ENCODE results near the gene EXD1. TPM values are rescaled to one million over a fixed set of nuclear protein-coding genes. Genes with fewer than 3 reads are reported as not detected.

Gene EXD1
- total and polyA plus RNA-seq, 2 of the 13 experiments (the other 11 are each of a cell fraction or from before 2014, with no cell fraction given), result not detected

DNA sequence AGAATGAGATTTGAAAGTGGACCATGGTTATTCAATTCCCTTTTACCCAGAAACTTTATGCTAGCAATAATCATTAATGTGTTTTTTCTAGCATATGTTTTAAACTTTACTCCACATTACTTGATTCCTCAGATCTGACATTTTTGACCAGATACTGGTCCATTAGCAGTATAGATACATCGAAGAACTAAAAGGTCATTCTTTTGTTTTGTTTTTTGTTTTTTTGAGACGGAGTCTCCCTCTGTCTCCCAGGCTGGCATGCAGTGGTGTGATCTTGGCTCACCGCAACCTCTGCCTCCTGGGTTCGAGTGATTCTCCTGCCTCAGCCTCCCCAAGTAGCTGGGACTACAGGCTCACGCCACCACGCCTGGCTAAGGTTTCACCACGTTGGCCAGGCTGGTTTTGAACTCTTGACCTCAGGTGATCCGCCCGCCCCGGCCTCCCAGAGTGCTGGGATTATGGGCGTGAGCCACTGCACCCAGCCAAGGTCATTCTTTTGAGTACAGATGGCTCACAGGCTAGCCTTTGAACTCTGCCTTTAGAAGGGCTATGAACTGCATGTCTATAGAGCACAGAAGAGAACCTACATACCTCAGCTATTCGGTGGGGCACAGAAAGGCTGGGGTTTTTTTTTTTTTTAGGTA, 29.1 kb upstream of the EXD1 start (continued):
- 0 out of 2 replicates have a peak, but pooled peaks have one; percentile 21 for TF ChIP-seq ZHX2 (IDR thresholded peaks at IDR 0.05; ENCODE audit: low read depth)
- no peak for TF ChIP-seq ZHX2 (CRISPR knock-in tag; IDR thresholded peaks at IDR 0.05; ENCODE audit: borderline replicate concordance)
- peak; percentile 79; the same call in 1 of the 2 replicates for TF ChIP-seq NCOR1 (IDR thresholded peaks at IDR 0.05; ENCODE audit: borderline replicate concordance, low read length)
- no peak for TF ChIP-seq GATA4 (IDR thresholded peaks at IDR 0.05; ENCODE audit: borderline replicate concordance, low read depth)
- peak; percentile 74 for TF ChIP-seq MEF2D (CRISPR knock-in tag; IDR thresholded peaks at IDR 0.05)
- no peak for TF ChIP-seq ZNF564 (CRISPR knock-in tag; IDR thresholded peaks at IDR 0.05)
- TF ChIP-seq ZNF816 (CRISPR knock-in tag; IDR thresholded peaks at IDR 0.05; ENCODE audit: borderline replicate concordance), result peak; percentile 51; the same call in 1 of the 2 replicates
- peak; percentile 96; the same call in 1 of the 2 replicates for TF ChIP-seq ZBTB3 (CRISPR knock-in tag; IDR thresholded peaks at IDR 0.05; ENCODE audit: borderline replicate concordance, low read depth)
- TF ChIP-seq ARHGAP35 (CRISPR knock-in tag; IDR thresholded peaks at IDR 0.05; ENCODE audit: borderline replicate concordance), result no peak
- TF ChIP-seq ZNF557 (CRISPR knock-in tag; IDR thresholded peaks at IDR 0.05), result 0 out of 2 replicates have a peak, but pooled peaks have one; percentile 28
- TF ChIP-seq ZNF362 (CRISPR knock-in tag; IDR thresholded peaks at IDR 0.05; ENCODE audit: borderline replicate concordance), result peak; percentile 90
- TF ChIP-seq, protein P1, sequence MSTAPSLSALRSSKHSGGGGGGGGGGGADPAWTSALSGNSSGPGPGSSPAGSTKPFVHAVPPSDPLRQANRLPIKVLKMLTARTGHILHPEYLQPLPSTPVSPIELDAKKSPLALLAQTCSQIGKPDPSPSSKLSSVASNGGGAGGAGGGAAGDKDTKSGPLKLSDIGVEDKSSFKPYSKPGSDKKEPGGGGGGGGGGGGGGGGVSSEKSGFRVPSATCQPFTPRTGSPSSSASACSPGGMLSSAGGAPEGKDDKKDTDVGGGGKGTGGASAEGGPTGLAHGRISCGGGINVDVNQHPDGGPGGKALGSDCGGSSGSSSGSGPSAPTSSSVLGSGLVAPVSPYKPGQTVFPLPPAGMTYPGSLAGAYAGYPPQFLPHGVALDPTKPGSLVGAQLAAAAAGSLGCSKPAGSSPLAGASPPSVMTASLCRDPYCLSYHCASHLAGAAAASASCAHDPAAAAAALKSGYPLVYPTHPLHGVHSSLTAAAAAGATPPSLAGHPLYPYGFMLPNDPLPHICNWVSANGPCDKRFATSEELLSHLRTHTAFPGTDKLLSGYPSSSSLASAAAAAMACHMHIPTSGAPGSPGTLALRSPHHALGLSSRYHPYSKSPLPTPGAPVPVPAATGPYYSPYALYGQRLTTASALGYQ (CRISPR knock-in tag; IDR thresholded peaks at IDR 0.05), result peak; percentile 87
- peak; percentile 100 for TF ChIP-seq ZMYM2 (CRISPR knock-in tag; IDR thresholded peaks at IDR 0.05)
- TF ChIP-seq ZNF772 (CRISPR knock-in tag; IDR thresholded peaks at IDR 0.05), result peak; percentile 52; the same call in 1 of the 2 replicates
- no peak for TF ChIP-seq ZFP41 (CRISPR knock-in tag; IDR thresholded peaks at IDR 0.05; ENCODE audit: borderline replicate concordance)
- TF ChIP-seq YEATS4 (CRISPR knock-in tag; IDR thresholded peaks at IDR 0.05; ENCODE audit: borderline replicate concordance), result peak; percentile 73
- TF ChIP-seq ZKSCAN8 (CRISPR knock-in tag; IDR thresholded peaks at IDR 0.05; ENCODE audit: borderline replicate concordance), result peak; percentile 69
- TF ChIP-seq FLYWCH1 (CRISPR knock-in tag; IDR thresholded peaks at IDR 0.05), result no peak
- no peak for TF ChIP-seq SNRNP70 (IDR thresholded peaks at IDR 0.05; ENCODE audit: low read depth, low read length)
- peak; percentile 98 for TF ChIP-seq ZMYM3 (CRISPR knock-in tag; IDR thresholded peaks at IDR 0.05)

Measured in HepG2 (cell line).